ENCODE measurements around the gene PHLDA3.
"Not testable (repeated sequence)": the region's sequence is repeated elsewhere in the genome, so short reads cannot be mapped to it uniquely, and the experiment has no call there.

PHLDA3 gene

DNA sequence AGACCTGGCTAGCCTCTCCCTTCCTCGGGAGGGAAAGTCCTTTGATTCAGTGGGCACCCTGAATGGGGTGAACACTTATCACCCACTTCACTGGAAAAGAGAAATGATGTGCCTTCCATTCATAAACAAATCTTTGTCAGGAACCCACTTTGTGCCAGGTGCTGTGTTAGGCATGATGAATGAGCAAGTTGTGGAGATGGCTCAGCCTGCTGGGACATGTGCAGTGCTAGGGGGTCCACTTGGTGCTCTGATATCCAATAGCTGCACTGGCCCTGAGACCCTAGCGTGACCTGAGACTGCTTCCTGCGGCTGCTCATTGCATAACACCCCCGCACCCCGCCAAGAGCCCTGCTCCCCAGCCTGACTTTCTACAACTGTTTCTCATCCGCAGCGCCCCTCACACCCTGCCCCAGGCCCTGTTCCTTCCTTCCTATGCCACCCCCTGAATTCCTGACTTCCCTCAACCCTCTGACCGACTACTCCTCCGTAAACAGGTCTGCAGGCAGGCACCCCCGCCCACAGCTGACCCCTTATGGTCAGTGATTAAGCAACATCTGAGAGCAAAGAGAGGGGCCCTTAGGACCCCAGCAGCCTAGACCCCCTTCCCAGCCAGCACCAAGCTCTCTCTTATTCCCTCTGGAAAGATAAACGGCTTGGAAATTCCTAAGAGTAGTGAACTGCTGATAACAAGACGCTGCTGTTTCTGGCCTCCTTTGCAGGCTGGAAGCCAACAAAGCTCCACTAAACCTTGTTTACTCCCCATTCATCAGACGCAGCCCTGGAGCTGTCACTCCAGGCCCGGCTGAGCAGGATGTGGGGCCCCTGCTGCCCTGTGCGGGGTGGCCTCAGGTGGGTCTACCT, 25.0 kb upstream of the PHLDA3 start:
- in situ Hi-C loops (cut with HindIII; ENCODE audit: low pct_ligation_motif_present, low sequenced_read_pairs) = no loop called here
- TF ChIP-seq, protein P1, sequence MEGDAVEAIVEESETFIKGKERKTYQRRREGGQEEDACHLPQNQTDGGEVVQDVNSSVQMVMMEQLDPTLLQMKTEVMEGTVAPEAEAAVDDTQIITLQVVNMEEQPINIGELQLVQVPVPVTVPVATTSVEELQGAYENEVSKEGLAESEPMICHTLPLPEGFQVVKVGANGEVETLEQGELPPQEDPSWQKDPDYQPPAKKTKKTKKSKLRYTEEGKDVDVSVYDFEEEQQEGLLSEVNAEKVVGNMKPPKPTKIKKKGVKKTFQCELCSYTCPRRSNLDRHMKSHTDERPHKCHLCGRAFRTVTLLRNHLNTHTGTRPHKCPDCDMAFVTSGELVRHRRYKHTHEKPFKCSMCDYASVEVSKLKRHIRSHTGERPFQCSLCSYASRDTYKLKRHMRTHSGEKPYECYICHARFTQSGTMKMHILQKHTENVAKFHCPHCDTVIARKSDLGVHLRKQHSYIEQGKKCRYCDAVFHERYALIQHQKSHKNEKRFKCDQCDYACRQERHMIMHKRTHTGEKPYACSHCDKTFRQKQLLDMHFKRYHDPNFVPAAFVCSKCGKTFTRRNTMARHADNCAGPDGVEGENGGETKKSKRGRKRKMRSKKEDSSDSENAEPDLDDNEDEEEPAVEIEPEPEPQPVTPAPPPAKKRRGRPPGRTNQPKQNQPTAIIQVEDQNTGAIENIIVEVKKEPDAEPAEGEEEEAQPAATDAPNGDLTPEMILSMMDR (IDR thresholded peaks at IDR 0.05; ENCODE audit: low read depth, low read length, missing control alignments) = no peak

DNA sequence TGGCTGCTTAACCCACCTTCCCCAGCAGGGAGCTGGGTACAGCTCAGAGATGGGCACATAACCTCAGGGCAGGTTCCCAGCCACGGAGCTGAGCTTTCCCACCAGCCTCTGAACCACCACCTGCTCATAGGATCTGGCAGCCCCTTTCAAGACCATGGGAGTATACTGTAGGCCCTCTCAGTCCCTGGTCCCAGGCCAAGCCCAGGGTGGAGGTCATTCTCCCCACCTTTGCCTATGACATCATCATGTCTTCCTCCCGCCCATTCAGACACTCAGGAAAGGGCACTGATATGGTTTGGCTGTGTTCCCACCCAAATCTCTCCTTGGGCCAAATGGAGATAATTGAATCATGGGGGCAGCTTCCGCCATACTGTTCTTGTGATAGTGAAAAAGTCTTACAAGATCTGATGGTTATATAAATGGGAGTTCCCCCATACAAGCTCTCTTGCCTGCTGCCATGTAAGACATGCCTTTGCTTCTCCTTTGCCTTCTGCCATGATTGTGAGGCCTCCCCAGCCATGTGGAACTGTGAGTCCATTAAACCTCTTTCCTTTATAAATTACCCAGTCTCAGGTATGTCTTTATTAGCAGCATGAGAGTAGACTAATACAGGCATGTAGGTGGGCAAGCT, 24.2 kb upstream of the PHLDA3 start:
- H3K36me3 ChIP-seq (replicated peaks) = peaks cover 84% of the 10 kb centered on the region
- H3K27me3 ChIP-seq (replicated peaks); DNase-seq; H3K4me3 ChIP-seq (ENCODE audit: low read depth, low read length); H3K27ac ChIP-seq; in situ Hi-C loops (cut with HindIII; ENCODE audit: low pct_ligation_motif_present, low sequenced_read_pairs): not testable (repeated sequence)

More for the DNA sequence above, 25.0 kb upstream of the PHLDA3 start:
- H3K27me3 ChIP-seq (replicated peaks) = no peaks in the 10 kb centered on the region
- peak overlapping the region; percentile 55 for H3K27ac ChIP-seq
- peak; percentile 57 for DNase-seq
- peaks cover 84% of the 10 kb centered on the region for H3K36me3 ChIP-seq (replicated peaks)
- H3K4me3 ChIP-seq (ENCODE audit: low read depth, low read length) = no peak overlapping the region

DNA sequence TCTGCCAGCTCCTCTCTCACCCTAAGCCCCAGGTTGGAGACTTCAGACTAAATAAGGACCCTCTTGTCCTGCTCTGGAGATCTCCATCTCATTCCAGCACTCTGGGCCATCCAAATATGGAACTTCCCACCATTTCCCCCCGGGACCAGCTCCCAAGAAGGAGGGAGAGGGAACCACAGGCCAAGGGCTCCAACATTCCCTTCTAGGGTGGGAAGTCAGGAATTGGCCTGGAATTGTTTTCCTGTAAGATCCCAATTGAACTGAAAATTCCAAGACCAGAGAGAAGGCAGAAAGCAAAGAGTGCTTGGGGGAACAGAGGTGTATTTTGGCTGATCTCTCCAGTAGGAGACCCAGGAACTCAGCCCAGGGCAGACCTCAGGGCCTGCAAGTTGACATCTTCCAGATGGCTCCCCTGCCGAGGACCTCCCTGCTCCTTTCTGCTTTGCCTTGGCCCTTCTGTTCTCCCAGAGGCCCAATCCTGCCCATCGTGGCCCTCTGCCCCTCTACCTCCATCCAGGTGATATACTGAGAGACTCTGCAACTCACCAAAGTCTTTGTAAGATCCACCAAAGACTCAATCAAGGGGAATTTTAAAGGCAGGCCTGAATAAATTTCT, 23.0 kb upstream of the PHLDA3 start:
- DNase-seq = no peak
- H3K36me3 ChIP-seq (replicated peaks) = peaks cover 90% of the 10 kb centered on the region
- no peak overlapping the region for H3K4me3 ChIP-seq (ENCODE audit: low read depth, low read length)
- TF ChIP-seq, protein P1 (IDR thresholded peaks at IDR 0.05; ENCODE audit: low read depth, low read length, missing control alignments) = no peak
- H3K27me3 ChIP-seq (replicated peaks) = no peaks in the 10 kb centered on the region
- peak overlapping the region; percentile 17 for H3K27ac ChIP-seq
- in situ Hi-C loops (cut with HindIII; ENCODE audit: low pct_ligation_motif_present, low sequenced_read_pairs) = no loop called here

DNA sequence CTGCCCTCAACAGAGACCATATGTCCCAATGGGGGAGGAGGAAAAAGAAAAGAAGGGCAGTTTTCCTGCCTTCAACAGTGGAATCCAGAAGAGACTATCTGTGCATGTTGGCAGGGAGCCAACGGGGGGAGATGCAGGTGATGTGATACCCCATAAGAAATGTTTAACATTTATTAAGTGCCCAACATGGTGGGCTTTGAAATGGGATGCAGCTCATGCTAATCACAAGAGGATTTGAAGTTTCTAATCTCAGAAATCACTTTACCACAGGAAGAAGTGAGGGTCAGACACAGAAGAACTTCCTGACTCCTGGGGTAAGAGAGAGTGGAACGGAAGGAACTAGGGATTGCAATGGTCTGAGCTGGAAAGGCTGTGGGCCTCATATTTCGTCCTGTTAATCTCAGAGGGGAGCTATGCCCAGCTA, 21.7 kb upstream of the PHLDA3 start:
- no peak overlapping the region for H3K4me3 ChIP-seq (ENCODE audit: low read depth, low read length)
- in situ Hi-C loops (cut with HindIII; ENCODE audit: low pct_ligation_motif_present, low sequenced_read_pairs) = no loop called here
- H3K36me3 ChIP-seq (replicated peaks) = peaks cover 90% of the 10 kb centered on the region
- peak overlapping the region; percentile 35 for H3K27ac ChIP-seq
- TF ChIP-seq, protein P1 (IDR thresholded peaks at IDR 0.05; ENCODE audit: low read depth, low read length, missing control alignments) = no peak
- no peak for DNase-seq
- H3K27me3 ChIP-seq (replicated peaks) = no peaks in the 10 kb centered on the region

DNA sequence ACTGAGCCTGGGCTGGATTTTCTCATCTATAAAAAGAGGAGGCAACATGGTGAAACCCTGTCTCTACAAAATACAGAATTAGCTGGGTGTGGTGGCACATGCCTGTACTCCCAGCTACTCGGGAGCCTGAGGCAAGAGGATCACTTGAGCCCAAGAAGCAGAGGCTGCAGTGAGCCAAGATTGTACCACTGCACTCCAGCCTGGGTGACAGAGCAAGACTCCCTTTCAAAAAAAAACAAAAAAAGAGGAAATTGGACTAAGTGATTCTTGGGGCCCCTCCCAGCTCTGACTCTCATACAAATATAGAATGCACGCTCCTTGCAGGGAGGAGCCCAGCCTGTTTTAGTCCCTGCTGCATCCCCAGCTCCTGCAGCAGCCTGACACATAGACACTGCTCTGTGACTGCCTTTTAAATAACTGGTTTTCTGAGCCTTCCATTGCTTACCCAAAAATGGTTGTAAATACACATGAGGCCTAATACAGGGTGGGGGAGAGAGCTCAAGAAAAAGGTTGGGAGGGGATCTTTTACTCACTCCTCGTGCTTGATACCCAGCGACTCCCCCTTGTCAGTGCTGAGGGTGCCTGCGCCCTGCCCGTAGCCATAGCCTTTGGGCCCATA, 20.8 kb upstream of the PHLDA3 start:
- TF ChIP-seq, protein P1 (IDR thresholded peaks at IDR 0.05; ENCODE audit: low read depth, low read length, missing control alignments) = no peak
- in situ Hi-C loops (cut with HindIII; ENCODE audit: low pct_ligation_motif_present, low sequenced_read_pairs) = no loop called here
- no peak for DNase-seq
- Histone ChIP-seq H3K36me3 (replicated peaks) (peaks cover 90% of the 10 kb centered on the region), H3K27me3 (replicated peaks) (no peaks in the 10 kb centered on the region), H3K27ac (peak overlapping the region; percentile 83), H3K4me3 (ENCODE audit: low read depth, low read length) (no peak overlapping the region)
